BLaER1 treated with 17β-estradiol and CSF1 and Interleukin-3, amounts not matched to agents 10 nM and 100 nM (cell line): ENCODE data around the gene ANKS1B.
A peak's percentile ranks its signal among the peaks of the same experiment; 100 is the strongest.

Source experiments
- H3K27ac ChIP-seq, 11 experiments: shearing (Covaris generic); formaldehyde crosslinking; 2 replicates each; pipeline ENCODE4 v1.8.1; 2022
- H3K27me3 ChIP-seq, 11 experiments: shearing (Covaris generic); formaldehyde crosslinking; 2 replicates each; pipeline ENCODE4 v1.8.1; 2022
- H3K36me3 ChIP-seq, 11 experiments: shearing (Covaris generic); formaldehyde crosslinking; 2 replicates each; pipeline ENCODE4 v1.8.1; 2022
- H3K4me1 ChIP-seq, 10 experiments: shearing (Covaris generic); formaldehyde crosslinking; 2 replicates each; pipeline ENCODE4 v1.8.1; 2022
- H3K4me2 ChIP-seq, 11 experiments: shearing (Covaris generic); formaldehyde crosslinking; 2 replicates each; pipeline ENCODE4 v1.8.1; 2022
- H3K4me3 ChIP-seq, 10 experiments: shearing (Covaris generic); formaldehyde crosslinking; 2 replicates each; pipeline ENCODE4 v1.8.1; 2022
- H3K9ac ChIP-seq, 11 experiments: shearing (Covaris generic); formaldehyde crosslinking; 2 replicates each; pipeline ENCODE4 v1.8.1; 2022
- H3K9me3 ChIP-seq, 11 experiments: shearing (Covaris generic); formaldehyde crosslinking; replicated peaks in 1 of 11; 2 replicates each; pipeline ENCODE4 v1.8.1; 2022
- H4K20me1 ChIP-seq, 11 experiments: shearing (Covaris generic); formaldehyde crosslinking; 2 replicates each; pipeline ENCODE4 v1.8.1; 2022
- Cebpa-rat ChIP-seq, 11 experiments: shearing (Covaris generic); IDR thresholded peaks; 2 replicates each; pipeline ENCODE4 v1.8.1; 2022

The ANKS1B gene

DNA sequence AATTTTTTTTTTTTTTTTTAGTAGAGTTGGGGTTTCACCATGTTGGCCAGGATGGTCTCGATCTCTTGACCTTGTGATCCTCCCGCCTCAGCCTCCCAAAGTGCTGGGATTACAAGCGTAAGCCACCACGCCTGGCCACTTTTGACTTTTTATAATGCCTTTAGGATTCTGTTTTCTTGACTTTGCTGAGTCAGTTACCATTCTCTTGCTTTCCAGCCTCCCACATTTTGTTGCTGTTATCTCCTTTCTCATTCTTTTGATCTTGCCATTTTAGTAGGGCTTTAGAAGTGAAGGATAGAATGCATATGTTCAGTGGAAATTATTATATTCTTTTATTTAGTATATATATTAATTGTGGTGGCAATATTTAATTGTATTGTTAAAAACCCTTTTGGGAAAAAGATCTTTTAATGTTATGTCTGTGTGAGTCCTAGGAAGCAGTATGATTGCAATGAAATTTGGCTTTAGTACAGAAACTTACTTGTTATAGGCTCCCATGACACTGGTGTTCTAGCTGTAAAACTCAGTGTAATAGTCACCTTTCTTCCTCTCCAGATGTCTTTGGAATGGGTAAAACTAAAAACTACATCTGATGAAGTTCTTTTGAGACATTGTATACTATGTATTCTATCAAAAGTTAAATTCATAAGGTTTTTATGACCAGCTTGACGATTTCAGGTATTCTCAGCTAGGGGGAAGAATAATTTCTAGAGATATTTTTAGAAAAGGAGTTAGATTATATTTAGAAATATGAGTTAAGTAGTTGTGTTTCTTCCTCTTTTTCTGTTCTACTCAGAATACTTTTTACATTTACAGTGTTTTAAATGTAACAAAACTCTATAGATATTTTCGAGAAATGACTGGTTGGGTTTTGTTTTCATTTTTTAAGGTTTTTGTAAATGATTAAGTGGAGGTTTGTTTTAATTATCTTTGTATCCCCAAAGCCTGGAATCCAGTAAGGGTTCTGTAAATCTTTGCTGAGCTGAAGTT lies 1264.9 kb downstream of the ANKS1B start:
- H3K4me3 ChIP-seq, result no peak overlapping the region
- peaks cover 0 to 11% (median 0%) of the 10 kb centered on the region in 11 experiments; a peak in 3 of 22 replicates for H4K20me1 ChIP-seq
- TF ChIP-seq Cebpa-rat (IDR thresholded peaks at IDR 0.05), result no peak
- H3K4me1 ChIP-seq, result peaks cover 0 to 22% (median 8%) of the 10 kb centered on the region in 10 experiments; a peak in 13 of 20 replicates
- H3K9me3 ChIP-seq, result no peaks in the 10 kb centered on the region
- peaks cover 58 to 97% (median 78%) of the 10 kb centered on the region in 11 experiments for H3K36me3 ChIP-seq
- no peak overlapping the region for H3K9ac ChIP-seq
- peak overlapping the region in 5 of 11 experiments; percentile 8 to 46 (median 42); a peak in 7 of 22 replicates for H3K4me2 ChIP-seq
- H3K27ac ChIP-seq, result no peak overlapping the region
- no peaks in the 10 kb centered on the region for H3K27me3 ChIP-seq

- Histone ChIP-seq H3K36me3 (peaks cover 67 to 99% (median 91%) of the 10 kb centered on the region in 11 experiments), H3K4me2 (no peak overlapping the region), H3K9me3 (no peaks in the 10 kb centered on the region), H3K27me3 (no peaks in the 10 kb centered on the region), H3K4me1 (peaks cover 0 to 5% (median under 1%) of the 10 kb centered on the region in 10 experiments; a peak in 9 of 20 replicates), H3K9ac (no peak overlapping the region), H3K4me3 (no peak overlapping the region), H4K20me1 (peaks cover 0 to 16% (median 0%) of the 10 kb centered on the region in 11 experiments; a peak in 3 of 22 replicates), H3K27ac (no peak overlapping the region)
- TF ChIP-seq Cebpa-rat (IDR thresholded peaks at IDR 0.05), result no peak
Measured at GRCh38 chr12:98714426-98714825, 1270.3 kb downstream of the ANKS1B start.

DNA sequence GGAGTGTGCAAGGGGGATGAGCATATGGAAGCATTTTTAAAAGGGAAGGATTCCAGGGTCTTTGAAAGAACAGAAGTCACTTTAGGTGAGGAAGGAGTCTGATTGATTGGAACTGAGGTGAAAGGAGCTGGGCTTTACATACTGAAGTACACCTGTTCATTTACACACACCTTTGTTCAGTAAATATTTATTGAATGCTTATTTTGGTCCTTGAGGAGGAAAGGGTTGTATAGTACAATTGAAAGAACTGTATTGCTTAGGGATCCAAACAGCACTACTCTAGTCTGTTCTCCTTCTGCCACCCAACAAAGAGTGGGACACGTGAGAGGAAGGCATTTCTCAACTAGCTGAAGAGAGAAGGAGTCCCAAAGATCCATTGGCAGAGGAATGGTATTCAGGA lies 1275.7 kb downstream of the ANKS1B start:
- Histone ChIP-seq H3K4me3 (no peak overlapping the region), H3K36me3 (peaks cover 65 to 100% (median 96%) of the 10 kb centered on the region in 11 experiments), H3K27me3 (no peaks in the 10 kb centered on the region), H3K4me2 (no peak overlapping the region), H3K9me3 (no peaks in the 10 kb centered on the region), H3K9ac (no peak overlapping the region), H3K4me1 (no peaks in the 10 kb centered on the region), H4K20me1 (peaks cover 0 to 26% (median 0%) of the 10 kb centered on the region in 11 experiments; a peak in 2 of 22 replicates), H3K27ac (no peak overlapping the region)
- no peak for TF ChIP-seq Cebpa-rat (IDR thresholded peaks at IDR 0.05)

DNA sequence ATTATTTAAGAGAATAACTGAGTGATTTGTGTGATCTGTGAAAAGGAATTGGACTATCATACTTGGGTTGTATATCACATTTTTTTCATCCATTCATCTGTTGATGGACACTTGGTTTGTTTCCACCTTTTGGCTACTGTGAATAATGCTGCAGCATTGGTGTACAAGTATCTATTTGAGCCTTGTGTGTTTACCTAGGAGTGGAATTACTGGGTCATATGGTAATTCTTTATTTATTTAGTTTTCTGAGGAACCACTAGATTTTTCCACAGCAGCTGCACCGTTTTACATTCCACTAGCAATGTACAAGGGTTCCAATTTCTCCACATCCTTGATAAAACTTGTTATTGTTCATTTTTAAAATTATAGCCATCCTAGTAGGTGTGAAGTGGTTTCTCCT lies 1283.6 kb downstream of the ANKS1B start:
- H3K27ac ChIP-seq, result no peak overlapping the region
- no peak overlapping the region for H3K4me3 ChIP-seq
- H3K9me3 ChIP-seq, result no peaks in the 10 kb centered on the region
- H3K4me1 ChIP-seq, result peaks cover 0 to 14% (median 3%) of the 10 kb centered on the region in 10 experiments; a peak in 9 of 20 replicates
- TF ChIP-seq Cebpa-rat (IDR thresholded peaks at IDR 0.05), result no peak
- H3K4me2 ChIP-seq, result no peak overlapping the region
- peaks cover 51 to 97% (median 71%) of the 10 kb centered on the region in 11 experiments for H3K36me3 ChIP-seq
- no peaks in the 10 kb centered on the region for H3K27me3 ChIP-seq
- no peak overlapping the region for H3K9ac ChIP-seq
- H4K20me1 ChIP-seq, result peaks cover 0 to 53% (median 4%) of the 10 kb centered on the region in 11 experiments; a peak in 6 of 22 replicates

- Histone ChIP-seq H3K4me1 (peaks cover 0 to 14% (median 3%) of the 10 kb centered on the region in 10 experiments; a peak in 9 of 20 replicates), H3K4me3 (no peak overlapping the region), H4K20me1 (peaks cover 0 to 64% (median 4%) of the 10 kb centered on the region in 11 experiments; a peak in 6 of 22 replicates), H3K4me2 (peak overlapping the region in 4 of 11 experiments; percentile 11 to 34 (median 23); a peak in 5 of 22 replicates), H3K27ac (peak overlapping the region in 1 of 11 experiments; percentile 12; a peak in 1 of 22 replicates), H3K9ac (peak overlapping the region in 2 of 11 experiments; percentile 5 to 40; a peak in 1 of 22 replicates), H3K27me3 (no peaks in the 10 kb centered on the region), H3K36me3 (peaks cover 55 to 97% (median 74%) of the 10 kb centered on the region in 11 experiments), H3K9me3 (no peaks in the 10 kb centered on the region)
- TF ChIP-seq Cebpa-rat (IDR thresholded peaks at IDR 0.05), result no peak
Measured at GRCh38 chr12:98699586-98699985, 1285.2 kb downstream of the ANKS1B start.

DNA sequence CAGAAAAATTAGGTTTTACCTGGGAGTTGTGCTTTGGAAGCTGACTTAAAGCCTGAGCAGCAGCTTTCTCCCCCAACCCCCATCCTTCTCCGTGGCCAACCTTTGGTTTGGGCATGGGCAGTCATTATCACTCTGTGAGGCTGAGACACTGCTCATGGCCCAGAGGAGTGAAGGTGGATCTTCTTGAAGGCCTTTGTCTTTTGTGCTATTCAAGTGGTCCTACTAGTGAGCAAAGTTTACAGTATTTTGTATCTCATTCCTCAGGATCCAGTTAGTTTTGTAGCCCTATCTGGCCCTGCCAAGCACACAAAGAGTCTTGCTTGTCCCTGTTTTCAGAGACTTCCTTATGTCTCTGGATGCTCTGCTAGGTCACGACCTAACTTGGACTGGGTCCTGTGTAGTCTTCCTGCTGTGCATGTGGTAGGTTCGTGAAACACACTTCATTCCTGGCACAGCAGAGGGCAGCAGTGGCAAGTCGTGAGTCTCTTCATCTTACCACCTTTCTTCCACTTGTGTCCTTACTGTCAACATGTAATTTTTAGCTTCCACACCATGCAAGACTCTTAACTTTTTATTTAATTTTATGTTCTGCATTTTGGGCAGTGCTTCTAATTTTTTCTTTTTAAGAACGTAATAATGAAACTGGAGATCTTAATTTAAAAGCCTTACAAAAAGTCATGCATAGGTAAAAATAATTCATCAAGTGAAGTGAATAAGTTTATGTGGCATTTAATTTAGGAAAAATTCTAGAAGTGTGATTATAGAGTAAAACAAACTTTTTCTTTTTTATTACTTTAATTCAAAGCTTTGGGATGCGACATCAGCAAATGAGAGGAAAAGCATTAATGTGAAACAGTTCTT lies 1285.9 kb downstream of the ANKS1B start:
- peak overlapping the region in 3 of 11 experiments; percentile 11 to 26 (median 20); a peak in 2 of 22 replicates for H3K4me2 ChIP-seq
- peak overlapping the region in 1 of 11 experiments; percentile 40; a peak in 1 of 22 replicates for H3K9ac ChIP-seq
- no peaks in the 10 kb centered on the region for H3K27me3 ChIP-seq
- H3K36me3 ChIP-seq, result peaks cover 52 to 97% (median 72%) of the 10 kb centered on the region in 11 experiments
- H3K4me3 ChIP-seq, result no peak overlapping the region
- H4K20me1 ChIP-seq, result peaks cover 0 to 70% (median 4%) of the 10 kb centered on the region in 11 experiments; a peak in 6 of 22 replicates
- TF ChIP-seq Cebpa-rat (IDR thresholded peaks at IDR 0.05), result no peak
- peaks cover 0 to 14% (median 3%) of the 10 kb centered on the region in 10 experiments; a peak in 9 of 20 replicates for H3K4me1 ChIP-seq
- H3K9me3 ChIP-seq, result no peaks in the 10 kb centered on the region
- H3K27ac ChIP-seq, result no peak overlapping the region

GRCh38 chr12:98697209-98697608 lies 1287.5 kb downstream of the ANKS1B start:
- Histone ChIP-seq H3K4me1 (peaks cover 0 to 14% (median 3%) of the 10 kb centered on the region in 10 experiments; a peak in 9 of 20 replicates), H3K36me3 (peaks cover 62 to 97% (median 80%) of the 10 kb centered on the region in 11 experiments), H3K27ac (no peak overlapping the region), H3K27me3 (no peaks in the 10 kb centered on the region), H3K9ac (no peak overlapping the region), H3K9me3 (no peaks in the 10 kb centered on the region), H3K4me3 (no peak overlapping the region), H3K4me2 (no peak overlapping the region), H4K20me1 (peaks cover 0 to 83% (median 4%) of the 10 kb centered on the region in 11 experiments; a peak in 6 of 22 replicates)
- no peak for TF ChIP-seq Cebpa-rat (IDR thresholded peaks at IDR 0.05)

DNA sequence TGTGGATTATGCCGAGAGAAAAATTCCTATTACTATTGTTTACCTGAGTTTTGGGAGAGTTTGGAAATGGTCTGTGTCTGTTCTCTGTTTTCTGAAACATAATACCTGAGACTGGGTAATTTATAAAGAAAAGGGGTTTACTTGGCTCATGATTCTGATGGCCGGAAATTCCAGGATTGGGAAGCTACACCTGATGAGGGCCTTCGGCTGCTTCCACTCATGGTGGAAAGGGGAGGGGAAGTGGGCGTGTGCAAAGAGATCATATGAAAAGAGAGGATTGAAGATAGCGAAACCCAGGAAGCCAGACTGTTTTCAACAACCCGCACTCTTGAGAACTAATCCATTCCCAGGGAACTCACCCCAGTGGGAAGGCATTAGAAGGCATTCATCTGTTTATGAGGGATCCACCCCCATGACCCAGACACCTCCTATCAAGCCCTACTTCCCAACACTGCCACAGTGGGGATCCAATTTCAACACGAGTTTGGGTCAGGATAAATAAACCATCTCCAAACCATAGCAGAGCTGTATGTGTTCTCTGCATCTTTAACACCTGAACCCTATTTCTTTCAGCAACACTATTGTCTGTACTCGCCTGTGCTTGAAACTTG lies 1288.6 kb downstream of the ANKS1B start:
- no peak overlapping the region for H3K4me3 ChIP-seq
- no peaks in the 10 kb centered on the region for H3K9me3 ChIP-seq
- H3K4me1 ChIP-seq, result peaks cover 0 to 14% (median 3%) of the 10 kb centered on the region in 10 experiments; a peak in 9 of 20 replicates
- peaks cover 67 to 97% (median 80%) of the 10 kb centered on the region in 11 experiments for H3K36me3 ChIP-seq
- no peak overlapping the region for H3K27ac ChIP-seq
- no peaks in the 10 kb centered on the region for H3K27me3 ChIP-seq
- H3K9ac ChIP-seq, result no peak overlapping the region
- no peak overlapping the region for H3K4me2 ChIP-seq
- H4K20me1 ChIP-seq, result peaks cover 0 to 83% (median 4%) of the 10 kb centered on the region in 11 experiments; a peak in 6 of 22 replicates
- no peak for TF ChIP-seq Cebpa-rat (IDR thresholded peaks at IDR 0.05)
